HG02938 (cell line): ENCODE measurements around the gene GYS1.
"Not testable (repeated sequence)": the region's sequence is repeated elsewhere in the genome, so short reads cannot be mapped to it uniquely, and the experiment has no call there.

ENCODE experiments used
- ATAC-seq: cut with Tn5 transposase; IDR thresholded peaks from one replicate; pipeline ENCODE4 v1.9.1; 2021; ENCODE audit warnings: mild to moderate bottlenecking, moderate library complexity; ENCODE audit not compliant: unreplicated experiment

GYS1 gene

DNA sequence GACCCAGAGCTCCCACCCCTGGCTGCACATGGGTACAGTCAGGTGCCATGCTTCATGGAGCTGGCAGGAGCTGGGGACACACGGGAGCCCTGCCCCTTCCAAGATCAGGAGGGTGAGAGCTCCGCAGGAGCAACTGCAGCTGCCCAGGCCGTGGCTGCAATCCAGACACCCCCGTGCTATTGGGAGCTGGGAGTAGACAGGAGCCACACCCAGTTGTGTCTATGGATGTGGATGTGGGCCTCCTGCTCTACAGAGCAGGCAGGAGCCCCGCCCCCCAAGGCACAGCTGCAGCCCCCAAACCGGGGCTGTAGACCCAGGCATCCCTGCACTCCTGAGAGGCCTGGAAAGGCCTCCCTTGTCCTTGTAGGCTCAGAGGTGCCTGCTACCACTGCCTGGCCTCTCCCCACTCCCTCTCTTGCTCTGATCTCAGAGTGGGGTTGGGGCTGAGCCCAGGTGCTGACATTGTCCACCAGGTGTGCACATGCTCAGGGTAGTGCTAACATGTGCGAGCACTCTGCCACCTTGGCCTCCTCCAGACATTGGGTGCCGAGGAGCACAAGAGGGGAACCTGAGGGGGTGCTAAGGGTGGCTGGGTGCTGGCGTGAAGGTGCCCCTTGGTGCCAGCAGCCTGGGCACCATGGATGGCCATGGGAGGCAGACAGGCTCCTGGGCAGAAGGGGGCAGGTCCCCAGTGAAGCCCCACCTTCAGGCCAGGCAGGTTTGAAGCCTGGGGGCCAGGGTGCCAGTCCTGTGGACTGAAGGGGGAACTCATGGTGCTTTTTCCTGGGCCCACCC lies 46.4 kb downstream of the GYS1 start:
- no peak for ATAC-seq

- ATAC-seq: no peak
Observed at GRCh38 chr19:48945817-48946216, 47.3 kb downstream of the GYS1 start.

GRCh38 chr19:48945415-48945814 lies 47.7 kb downstream of the GYS1 start:
- no peak for ATAC-seq

GRCh38 chr19:48943081-48943480 lies 50.0 kb downstream of the GYS1 start:
- no peak for ATAC-seq

DNA sequence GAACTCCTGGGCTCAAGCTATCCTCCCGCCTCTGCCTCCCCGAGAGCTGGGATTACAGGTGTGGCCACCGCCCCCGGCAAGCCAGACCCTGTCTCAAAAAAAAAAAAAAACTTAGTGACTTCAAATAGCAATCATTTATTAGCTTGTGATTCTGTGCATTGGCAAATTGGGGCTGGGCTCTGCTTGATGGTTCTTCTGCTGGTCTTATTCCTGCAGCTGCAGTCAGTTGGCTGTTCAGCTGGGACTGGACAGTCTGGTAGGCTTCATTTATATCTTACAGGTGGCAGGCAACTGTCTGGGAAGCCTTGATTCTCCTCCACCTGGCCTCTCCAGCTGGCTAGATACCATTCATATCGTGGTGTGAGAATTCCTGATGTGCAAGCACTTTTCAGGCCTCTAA lies 52.2 kb downstream of the GYS1 start:
- ATAC-seq: no peak

DNA sequence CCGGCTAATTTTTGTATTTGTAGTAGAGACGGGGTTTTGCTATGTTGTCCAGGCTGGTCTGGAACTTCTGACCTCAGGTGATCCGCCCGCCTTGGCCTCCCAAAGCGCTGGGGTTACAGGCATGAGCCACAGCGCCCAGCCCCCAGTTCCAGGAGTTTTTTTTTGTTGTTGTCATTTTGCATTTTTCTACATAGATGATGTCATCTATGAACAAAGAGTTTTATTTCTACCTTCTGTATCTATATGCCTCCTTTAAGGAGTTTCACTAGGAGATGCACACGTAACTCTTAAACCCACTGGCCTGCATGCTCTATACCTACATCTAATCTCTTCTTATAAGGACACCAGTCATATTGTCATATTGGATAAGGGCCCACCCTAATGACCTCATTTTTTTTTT lies 54.9 kb downstream of the GYS1 start:
- ATAC-seq: no peak

DNA sequence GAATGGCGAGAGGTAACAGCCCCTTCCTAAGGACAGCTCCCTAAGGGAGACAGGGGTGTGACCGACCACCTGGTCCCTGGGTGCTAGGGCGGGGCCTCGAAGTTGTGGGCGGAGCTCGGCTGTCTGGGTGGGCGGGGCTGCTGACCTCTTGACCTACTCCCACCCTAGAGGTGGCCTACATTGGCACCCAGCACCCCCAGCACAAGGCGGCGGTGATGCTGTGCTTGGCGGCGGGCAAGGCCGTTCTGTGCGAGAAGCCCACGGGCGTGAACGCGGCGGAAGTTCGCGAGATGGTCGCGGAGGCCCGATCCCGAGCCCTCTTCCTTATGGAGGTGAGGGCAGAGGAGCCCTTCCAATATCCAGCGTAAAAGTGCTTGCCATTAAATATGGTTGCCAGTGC lies 57.2 kb downstream of the GYS1 start:
- no peak for ATAC-seq

GRCh38 chr19:48934837-48935236 lies 58.3 kb downstream of the GYS1 start:
- no peak for ATAC-seq

- no peak for ATAC-seq
Observed at GRCh38 chr19:48933382-48933932, 59.7 kb downstream of the GYS1 start, which contains the start of gene DHDH. TSS of gene DHDH (plus strand) at chr19:48933699. CDS start at chr19:48933722, 23 bp downstream.

- no peak for ATAC-seq
Observed at GRCh38 chr19:48928164-48929025, 64.7 kb downstream of the GYS1 start.

DNA sequence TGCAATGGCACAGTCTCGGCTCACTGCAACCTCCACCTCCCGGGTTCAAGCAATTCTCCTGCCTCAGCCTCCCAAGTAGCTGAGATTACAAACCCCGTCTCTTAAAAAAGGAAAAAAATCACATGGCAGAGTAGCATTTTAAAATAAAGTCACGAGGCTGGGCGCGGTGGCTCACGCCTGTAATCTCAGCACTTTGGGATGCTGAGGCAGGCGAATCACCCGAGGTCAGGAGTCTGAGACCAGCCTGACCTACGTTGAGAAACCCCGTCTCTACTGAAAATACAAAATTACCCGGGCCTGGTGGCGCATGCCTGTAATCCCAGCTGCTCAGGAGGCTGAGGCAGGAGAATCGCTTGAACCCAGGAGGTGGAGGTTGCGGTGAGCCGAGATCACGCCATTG lies 65.4 kb downstream of the GYS1 start:
- ATAC-seq: not testable (repeated sequence)

DNA sequence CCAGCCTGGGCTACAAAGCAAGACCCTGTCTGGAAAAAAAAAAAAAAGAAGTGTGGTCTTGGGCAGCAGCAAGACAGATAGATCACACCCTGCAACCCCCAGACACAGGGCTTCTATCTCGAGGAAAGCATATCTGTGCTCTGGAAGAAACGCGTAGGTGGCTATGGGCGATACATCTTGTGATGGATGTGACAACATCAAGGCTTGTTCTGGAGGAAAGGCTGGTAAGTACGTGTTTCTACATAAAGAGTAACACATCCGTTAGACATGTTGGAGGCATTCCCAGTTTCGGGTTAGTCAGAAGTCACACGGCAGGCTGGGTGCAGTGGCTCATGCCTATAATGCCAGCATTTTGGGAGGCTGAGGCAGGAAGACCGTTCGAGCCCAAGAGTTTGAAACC lies 66.2 kb downstream of the GYS1 start:
- no peak for ATAC-seq

- ATAC-seq: not testable (repeated sequence)
Observed at GRCh38 chr19:48925890-48926289, 67.2 kb downstream of the GYS1 start.

GRCh38 chr19:48925240-48925843 lies 67.8 kb downstream of the GYS1 start:
- ATAC-seq: no peak

GRCh38 chr19:48922548-48923490 lies 70.3 kb downstream of the GYS1 start:
- no peak for ATAC-seq

DNA sequence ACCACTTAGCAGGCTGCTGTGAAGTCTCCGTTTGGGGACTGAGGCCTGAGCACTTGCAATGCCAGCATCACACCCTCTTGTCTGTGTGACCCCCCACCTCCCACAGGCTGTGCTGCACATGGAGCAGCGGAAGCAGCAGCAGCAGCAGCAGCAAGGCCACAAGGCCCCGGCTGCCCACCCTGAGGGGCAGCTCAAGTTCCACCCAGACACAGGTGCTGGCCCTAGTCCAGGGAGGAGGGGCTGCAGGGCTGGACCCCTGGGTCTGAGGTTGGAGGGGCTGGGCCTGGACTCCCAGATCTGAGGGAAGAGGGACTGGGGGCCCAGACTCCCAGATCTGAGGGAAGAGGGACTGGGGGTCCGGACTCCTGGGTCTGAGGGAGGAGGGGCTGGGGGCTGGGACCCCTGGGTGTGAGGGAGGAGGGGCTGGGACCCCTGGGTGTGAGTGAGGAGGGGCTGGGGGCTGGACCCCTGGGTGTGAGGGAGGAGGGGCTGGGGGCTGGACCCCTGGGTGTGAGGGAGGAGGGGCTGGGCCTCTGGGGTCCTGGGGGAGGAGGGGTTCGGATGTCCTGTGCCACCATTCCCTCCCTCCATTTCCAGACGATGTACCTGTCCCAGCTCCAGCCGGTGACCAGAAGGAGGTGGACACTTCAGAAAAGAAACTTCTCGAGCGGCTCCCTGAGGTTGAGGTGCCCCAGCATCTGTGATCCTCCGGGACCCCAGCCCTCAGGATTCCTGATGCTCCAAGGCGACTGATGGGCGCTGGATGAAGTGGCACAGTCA lies 71.2 kb downstream of the GYS1 start:
- no peak for ATAC-seq

DNA sequence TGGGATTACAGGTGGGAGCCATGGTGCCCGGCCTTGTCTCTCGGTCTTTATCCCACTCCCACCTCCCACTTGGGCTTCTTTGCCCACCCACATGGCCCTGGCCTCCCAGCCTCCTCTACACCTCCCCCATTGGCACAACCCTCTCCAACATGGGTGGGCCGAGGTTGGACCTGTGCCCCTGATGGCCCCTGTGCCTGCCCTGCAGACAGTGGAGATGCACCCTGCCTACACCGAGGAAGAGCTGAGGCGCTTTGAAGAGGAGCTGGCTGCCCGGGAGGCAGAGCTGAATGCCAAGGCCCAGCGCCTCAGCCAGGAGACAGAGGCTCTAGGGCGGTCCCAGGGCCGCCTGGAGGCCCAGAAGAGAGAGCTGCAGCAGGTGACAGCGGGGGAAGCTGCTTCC lies 72.2 kb downstream of the GYS1 start:
- no peak for ATAC-seq

- not testable (repeated sequence) for ATAC-seq
Observed at GRCh38 chr19:48919271-48919670, 73.8 kb downstream of the GYS1 start.

DNA sequence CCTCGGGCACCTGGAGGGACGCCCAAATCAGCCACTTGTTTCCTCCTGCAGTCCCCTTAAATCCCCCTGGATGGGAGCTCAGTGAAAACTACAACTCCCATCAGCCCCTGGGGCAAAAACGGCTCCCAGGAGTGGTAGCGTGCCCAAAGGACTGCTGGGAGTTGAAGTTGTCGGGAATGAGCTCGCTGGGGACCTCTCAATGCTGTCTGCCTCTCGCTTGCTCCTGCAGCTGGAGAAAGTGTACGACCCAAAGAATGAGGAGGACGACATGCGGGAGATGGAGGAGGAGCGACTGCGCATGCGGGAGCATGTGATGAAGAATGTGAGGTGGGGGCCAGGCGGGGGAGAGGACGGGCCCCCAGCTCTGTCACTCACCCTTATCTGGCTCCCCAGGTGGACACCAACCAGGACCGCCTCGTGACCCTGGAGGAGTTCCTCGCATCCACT lies 74.3 kb downstream of the GYS1 start:
- ATAC-seq: no peak
